Hepatocyte (in vitro differentiated cells): ENCODE results near the gene CYGB.

Experiments used
- CTCF ChIP-seq: fragments of 200-600 bp; sonication (generic); IDR thresholded peaks from 2 replicates; pipeline ENCODE4 v1.5.1; 2016; ENCODE audit warnings: antibody characterized with exemption, mild to moderate bottlenecking; ENCODE audit not compliant: poor library complexity
- EZH2phosphoT487 ChIP-seq: fragments of 200-600 bp; sonication (generic); IDR thresholded peaks from one replicate; pipeline ENCODE4 v1.6.1; 2018; ENCODE audit warnings: antibody characterized with exemption, mild to moderate bottlenecking, low read depth, moderate library complexity; ENCODE audit not compliant: unreplicated experiment, severe bottlenecking

- no peak for TF ChIP-seq CTCF
- TF ChIP-seq EZH2phosphoT487: no peak
Observed at GRCh38 chr17:76492123-76492988, 45.2 kb downstream of the CYGB start.
